PC-3 (cell line): ENCODE data around the gene FGFRL1. TPM values are rescaled to one million over a fixed set of nuclear protein-coding genes. Genes with fewer than 3 reads are reported as not detected.

Source experiments
- ATAC-seq: fragments of 200-7000 bp; cut with Tn5 transposase; 2 replicates; pipeline ENCODE4 v1.9.1; 2020; ENCODE audit warnings: mild to moderate bottlenecking, moderate library complexity
- BruUV-seq: library from RNA; stranded (reverse); fragments of 400-500 nt; replicated peaks from 2 replicates; lab custom pipeline; 2021; lab: Mats Ljungman, UMichigan
- CTCF ChIA-PET: fragments of 300-600 bp; sonication (Branson Sonifier 250); formaldehyde crosslinking; loops from one replicate; lab custom pipeline; 2022; ENCODE audit warnings: antibody characterized with exemption; lab: Charles Lee
- POLR2A ChIA-PET: fragments of 300-600 bp; sonication (Branson Sonifier 250); formaldehyde crosslinking; loops from one replicate; lab custom pipeline; 2022; ENCODE audit warnings: antibody characterized with exemption; ENCODE audit not compliant: unreplicated experiment; lab: Charles Lee
- DNase-seq: peaks from one replicate; pipeline ENCODE4 v3.0.0-alpha.2; 2015
- H2AFZ ChIP-seq: fragments of 300-600 bp; sonication (generic); 2 replicates; pipeline ENCODE4 v1.6.0; 2016; ENCODE audit warnings: antibody characterized with exemption, low read length
- H3F3A ChIP-seq: fragments of 300-600 bp; sonication (generic); one replicate; pipeline ENCODE4 v1.6.0; 2017; ENCODE audit warnings: antibody characterized with exemption, low read length, control low read depth, mild to moderate bottlenecking; ENCODE audit not compliant: unreplicated experiment
- H3K27ac ChIP-seq: fragments of 300-600 bp; sonication (generic); 2 replicates; pipeline ENCODE4 v1.5.1; 2016; ENCODE audit warnings: mild to moderate bottlenecking, low read length
- H3K27me3 ChIP-seq: fragments of 300-600 bp; sonication (generic); 2 replicates; pipeline ENCODE4 v1.6.1; 2016; ENCODE audit warnings: low read length, mixed read lengths
- H3K36me3 ChIP-seq: fragments of 300-600 bp; sonication (generic); 2 replicates; pipeline ENCODE4 v1.6.1; 2016; ENCODE audit warnings: low read depth, mixed run types, low read length, mixed read lengths
- H3K4me1 ChIP-seq: fragments of 300-600 bp; sonication (generic); 2 replicates; pipeline ENCODE4 v1.5.1; 2016; ENCODE audit warnings: low read length; ENCODE audit not compliant: insufficient read depth
- H3K4me2 ChIP-seq: fragments of 300-600 bp; sonication (generic); 2 replicates; pipeline ENCODE4 v1.6.0; 2016; ENCODE audit warnings: low read length
- H3K4me3 ChIP-seq: fragments of 300-600 bp; sonication (generic); 2 replicates; pipeline ENCODE4 v1.5.1; 2016; ENCODE audit warnings: mild to moderate bottlenecking, low read length, mixed read lengths
- H3K79me2 ChIP-seq: fragments of 300-600 bp; sonication (generic); 2 replicates; pipeline ENCODE4 v1.6.1; 2017; ENCODE audit warnings: low read length, mixed read lengths
- H3K9ac ChIP-seq: fragments of 300-600 bp; sonication (generic); 2 replicates; pipeline ENCODE4 v1.6.0; 2016; ENCODE audit warnings: mild to moderate bottlenecking, low read length
- H3K9me2 ChIP-seq: fragments of 300-600 bp; sonication (generic); replicated peaks from 2 replicates; pipeline ENCODE4 v1.6.1; 2016; ENCODE audit warnings: mixed run types, low read length, mixed read lengths
- H3K9me3 ChIP-seq: fragments of 300-600 bp; sonication (generic); 2 replicates; pipeline ENCODE4 v1.6.1; 2016; ENCODE audit warnings: low read length, mixed read lengths
- H4K20me1 ChIP-seq: fragments of 300-600 bp; sonication (generic); 2 replicates; pipeline ENCODE4 v1.6.1; 2016; ENCODE audit warnings: low read length, mixed read lengths
- EZH2 ChIP-seq: fragments of 300-600 bp; sonication (generic); IDR thresholded peaks from one replicate; pipeline ENCODE4 v1.6.1; 2017; ENCODE audit warnings: antibody characterized with exemption, mild to moderate bottlenecking, low read length; ENCODE audit not compliant: unreplicated experiment
- EZH2phosphoT487 ChIP-seq: fragments of 300-600 bp; sonication (generic); IDR thresholded peaks from 2 replicates; pipeline ENCODE4 v1.6.1; 2018; ENCODE audit warnings: mild to moderate bottlenecking, antibody characterized with exemption, low read length, borderline replicate concordance
- intact Hi-C: fragments of 100-400 bp; cut with micrococcal nuclease; formaldehyde crosslinking; loops from 2 replicates; pipeline ENCODE4 v1.9.0; 2023
- total RNA-seq: library from RNA; depleted of rRNA; stranded (reverse); fragments of >200 nt; gene quantifications from 2 replicates; pipeline ENCODE4 v1.2.3, GENCODE V29; 2014
- TF ChIP-seq, protein P1 (sequence below): fragments of 300-600 bp; sonication (generic); conservative IDR thresholded peaks from 2 replicates; pipeline ENCODE4 v1.5.1; 2017; ENCODE audit warnings: antibody characterized with exemption, low read depth, mild to moderate bottlenecking, low read length

FGFRL1 gene
- total RNA-seq, 1 experiment from 2014 or later = 31.2 TPM

DNA sequence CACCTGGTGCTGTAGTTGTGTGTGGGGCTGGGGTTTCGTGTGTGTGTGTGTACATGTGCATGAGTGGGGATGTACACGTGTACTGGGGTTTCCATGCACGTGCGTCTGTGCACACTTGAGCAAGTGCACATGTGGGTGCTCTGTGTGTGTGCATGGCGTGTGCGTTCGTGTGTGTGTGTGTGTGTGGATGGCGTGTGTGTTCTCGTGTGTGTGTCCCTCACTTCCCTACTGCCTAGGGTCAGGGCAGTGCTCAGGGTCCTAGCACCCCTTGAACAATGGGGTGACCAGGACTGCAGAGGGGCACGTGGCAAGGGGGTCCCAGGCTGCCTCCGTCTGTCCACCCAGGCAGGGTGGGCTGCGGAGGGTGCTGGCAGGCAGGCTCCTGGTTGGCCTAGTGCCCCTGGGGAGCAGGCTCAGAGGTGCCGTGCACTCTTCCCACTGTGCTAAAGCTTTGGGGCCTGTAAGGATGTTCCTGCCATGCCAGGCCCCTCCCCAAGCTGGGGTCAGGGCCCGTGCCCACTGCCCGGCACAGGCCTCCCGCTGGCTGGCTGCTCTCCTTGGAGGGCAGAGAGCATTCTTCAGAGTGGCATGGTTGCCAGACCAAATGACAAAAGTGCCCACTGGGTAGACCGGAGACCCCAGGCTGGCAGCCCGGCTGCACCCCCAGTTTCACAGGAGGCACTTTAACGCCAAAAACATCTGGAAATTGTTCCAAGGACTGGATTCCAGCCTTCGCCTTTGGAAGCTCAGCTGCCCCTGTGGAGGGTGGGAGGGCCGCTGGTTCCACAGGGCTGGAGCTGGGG is 29.1 kb downstream of the FGFRL1 start:
- intact Hi-C loops = no loop called here
- Histone ChIP-seq H3K4me1 (peaks cover 32% of the 10 kb centered on the region), H3K9ac (no peak overlapping the region)

DNA sequence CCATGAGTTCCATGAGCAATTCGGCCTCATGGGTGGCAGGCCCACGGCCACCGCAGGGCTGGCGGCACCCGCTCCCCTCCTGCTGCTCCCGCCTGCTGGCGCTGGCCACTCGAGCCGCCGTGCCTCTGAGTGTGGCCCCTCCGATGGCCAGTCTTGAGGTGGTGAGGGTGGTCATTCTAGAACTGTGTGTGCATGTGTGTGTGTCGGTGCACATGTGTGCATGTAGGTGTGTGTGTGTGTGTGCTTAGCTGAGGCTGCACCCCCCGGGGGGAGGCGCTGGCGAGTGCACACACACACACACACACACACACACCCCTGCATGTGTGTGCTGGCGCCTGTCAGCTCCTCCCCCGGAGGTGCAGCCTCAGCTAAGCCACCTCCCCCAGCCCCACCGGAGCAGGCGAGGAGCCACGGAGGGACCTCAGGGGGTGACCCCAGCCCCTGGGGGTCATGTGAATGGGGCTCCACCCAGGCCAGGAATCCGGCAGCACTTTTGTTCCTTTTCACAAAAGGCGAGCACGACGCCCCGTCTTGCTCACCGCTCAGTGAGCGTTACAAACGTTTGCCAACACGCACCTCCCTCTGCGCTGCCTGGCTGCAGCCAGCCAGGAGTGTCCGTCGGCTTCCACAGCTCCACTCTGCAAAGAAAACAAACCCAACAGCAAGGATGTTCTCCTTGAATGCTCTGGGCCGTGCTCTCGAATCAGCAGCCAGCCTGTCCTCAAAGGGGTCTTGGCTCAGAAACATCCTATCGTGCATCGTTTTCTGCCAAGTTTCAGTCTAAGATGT is 29.9 kb downstream of the FGFRL1 start:
- BruUV-seq = no TSS peak
- H2AFZ ChIP-seq = peak overlapping the region; percentile 27
- H3K4me1 ChIP-seq = peaks cover 32% of the 10 kb centered on the region
- peak overlapping the region; percentile 53 for H3K4me2 ChIP-seq
- no peaks in the 10 kb centered on the region for H3K79me2 ChIP-seq
- POLR2A ChIA-PET = no interaction called here
- H3K9me2 ChIP-seq = no peaks in the 10 kb centered on the region
- no peak for ATAC-seq
- H3K36me3 ChIP-seq = no peaks in the 10 kb centered on the region
- TF ChIP-seq EZH2 = no peak
- TF ChIP-seq, protein P1, sequence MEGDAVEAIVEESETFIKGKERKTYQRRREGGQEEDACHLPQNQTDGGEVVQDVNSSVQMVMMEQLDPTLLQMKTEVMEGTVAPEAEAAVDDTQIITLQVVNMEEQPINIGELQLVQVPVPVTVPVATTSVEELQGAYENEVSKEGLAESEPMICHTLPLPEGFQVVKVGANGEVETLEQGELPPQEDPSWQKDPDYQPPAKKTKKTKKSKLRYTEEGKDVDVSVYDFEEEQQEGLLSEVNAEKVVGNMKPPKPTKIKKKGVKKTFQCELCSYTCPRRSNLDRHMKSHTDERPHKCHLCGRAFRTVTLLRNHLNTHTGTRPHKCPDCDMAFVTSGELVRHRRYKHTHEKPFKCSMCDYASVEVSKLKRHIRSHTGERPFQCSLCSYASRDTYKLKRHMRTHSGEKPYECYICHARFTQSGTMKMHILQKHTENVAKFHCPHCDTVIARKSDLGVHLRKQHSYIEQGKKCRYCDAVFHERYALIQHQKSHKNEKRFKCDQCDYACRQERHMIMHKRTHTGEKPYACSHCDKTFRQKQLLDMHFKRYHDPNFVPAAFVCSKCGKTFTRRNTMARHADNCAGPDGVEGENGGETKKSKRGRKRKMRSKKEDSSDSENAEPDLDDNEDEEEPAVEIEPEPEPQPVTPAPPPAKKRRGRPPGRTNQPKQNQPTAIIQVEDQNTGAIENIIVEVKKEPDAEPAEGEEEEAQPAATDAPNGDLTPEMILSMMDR = no peak
- no peak for TF ChIP-seq EZH2phosphoT487
- no peaks in the 10 kb centered on the region for H3K27me3 ChIP-seq
- no peaks in the 10 kb centered on the region for H3F3A ChIP-seq
- H3K9me3 ChIP-seq = no peaks in the 10 kb centered on the region
- peak overlapping the region; percentile 22; the same call in 1 of the 2 replicates for H3K9ac ChIP-seq
- no peak overlapping the region; the same call in 1 of the 2 replicates for H3K4me3 ChIP-seq
- CTCF ChIA-PET = interaction anchor here (0.6 kb wide), 1 partner anchor 223 kb away, joined by 3 read pairs; no protein-coding TSS in a partner anchor
- peak; percentile 9 for DNase-seq
- peak overlapping the region; percentile 45 for H3K27ac ChIP-seq
- no peaks in the 10 kb centered on the region for H4K20me1 ChIP-seq
- intact Hi-C loops = no loop called here

More for the DNA sequence above, 29.1 kb downstream of the FGFRL1 start:
- no peaks in the 10 kb centered on the region for H4K20me1 ChIP-seq
- BruUV-seq = no TSS peak
- H2AFZ ChIP-seq = no peak overlapping the region
- no peaks in the 10 kb centered on the region for H3K79me2 ChIP-seq
- POLR2A ChIA-PET = no interaction called here
- no peaks in the 10 kb centered on the region for H3K36me3 ChIP-seq
- peak overlapping the region; percentile 70 for H3K27ac ChIP-seq
- H3F3A ChIP-seq = no peaks in the 10 kb centered on the region
- H3K4me3 ChIP-seq = no peak overlapping the region
- no peak for ATAC-seq
- no peak for DNase-seq
- TF ChIP-seq EZH2 (no peak), EZH2phosphoT487 (no peak)
- TF ChIP-seq, protein P1 = no peak
- H3K27me3 ChIP-seq = no peaks in the 10 kb centered on the region
- H3K4me2 ChIP-seq = no peak overlapping the region
- H3K9me2 ChIP-seq = no peaks in the 10 kb centered on the region
- no peaks in the 10 kb centered on the region for H3K9me3 ChIP-seq
- CTCF ChIA-PET = interaction anchor here (0.6 kb wide), 1 partner anchor 223 kb away, joined by 3 read pairs; no protein-coding TSS in a partner anchor
